Epithelial cell of proximal tubule (primary cell): ENCODE results near the gene TPCN1. TPM values are rescaled to one million over a fixed set of nuclear protein-coding genes. Genes with fewer than 3 reads are reported as not detected.

ENCODE experiments used
- DNase-seq: peaks from one replicate; pipeline ENCODE4 v3.0.0-alpha.2; 2011; ENCODE audit warnings: low read depth
- H3K4me3 ChIP-seq: 2 replicates; pipeline ENCODE4 v1.5.1; 2011; ENCODE audit warnings: low read depth, mild to moderate bottlenecking, low read length
- CTCF ChIP-seq: conservative IDR thresholded peaks from 2 replicates; pipeline ENCODE4 v1.5.1; 2012; ENCODE audit warnings: low read depth, mild to moderate bottlenecking, low read length
- total RNA-seq: library from RNA; depleted of rRNA; stranded (reverse); fragments of >200 nt; gene quantifications from 2 replicates; pipeline ENCODE4 v1.2.3, GENCODE V29; 2015

The TPCN1 gene
- total RNA-seq, 1 donor from 2014 or later, result 32.0 TPM

DNA sequence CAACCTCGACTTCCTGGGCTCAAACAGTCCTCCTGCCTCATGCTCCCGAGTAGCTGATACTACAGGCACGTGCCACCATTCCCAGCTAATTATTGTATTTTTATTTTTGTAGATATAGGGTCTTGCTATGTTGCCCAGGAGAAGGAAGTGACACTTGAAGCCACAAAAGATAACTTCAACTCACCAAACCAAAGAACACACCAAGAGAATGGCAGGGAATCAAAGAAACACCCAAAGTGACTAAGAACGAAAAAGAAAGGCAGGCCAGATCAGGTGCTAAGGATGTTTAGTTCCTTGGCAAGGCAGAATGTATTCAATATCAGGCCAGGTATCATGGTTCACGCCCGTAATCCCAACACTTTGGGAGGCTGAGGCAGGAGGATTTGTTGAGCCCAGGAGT is 10.1 kb upstream of the TPCN1 start:
- no peak for DNase-seq
- no peak for TF ChIP-seq CTCF

DNA sequence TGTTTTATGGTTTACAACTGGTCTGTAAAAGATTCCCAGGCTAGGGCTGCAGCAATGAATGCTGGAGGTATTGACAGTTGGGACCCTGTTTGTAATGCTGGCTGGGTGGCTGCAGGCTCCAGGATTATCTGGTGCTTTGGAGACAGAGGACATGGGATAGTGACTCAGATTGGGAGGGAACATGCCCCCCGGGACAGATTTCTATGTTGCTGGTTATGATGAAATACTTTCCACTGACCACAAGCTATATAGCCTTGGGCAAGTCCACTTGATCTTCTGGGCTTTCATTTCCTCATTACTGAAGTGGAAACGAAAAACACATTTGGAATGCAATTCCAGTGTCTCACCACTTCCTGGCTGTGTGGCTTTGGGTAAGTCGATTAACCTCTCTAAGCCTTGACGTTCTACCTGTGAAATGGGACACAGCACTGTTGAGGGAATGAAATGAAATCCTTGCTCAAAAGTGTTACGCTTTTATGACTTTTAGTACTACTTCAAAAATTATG is 6.3 kb upstream of the TPCN1 start:
- TF ChIP-seq CTCF, result no peak
- peak; percentile 99 for DNase-seq

More for the DNA sequence above, 10.1 kb upstream of the TPCN1 start:
- no peak overlapping the region for H3K4me3 ChIP-seq

GRCh38 chr12:113216027-113216426 is 5.2 kb upstream of the TPCN1 start:
- no peak for DNase-seq
- no peak for TF ChIP-seq CTCF
- no peak overlapping the region for H3K4me3 ChIP-seq

More for the DNA sequence above, 6.3 kb upstream of the TPCN1 start:
- no peak overlapping the region for H3K4me3 ChIP-seq

DNA sequence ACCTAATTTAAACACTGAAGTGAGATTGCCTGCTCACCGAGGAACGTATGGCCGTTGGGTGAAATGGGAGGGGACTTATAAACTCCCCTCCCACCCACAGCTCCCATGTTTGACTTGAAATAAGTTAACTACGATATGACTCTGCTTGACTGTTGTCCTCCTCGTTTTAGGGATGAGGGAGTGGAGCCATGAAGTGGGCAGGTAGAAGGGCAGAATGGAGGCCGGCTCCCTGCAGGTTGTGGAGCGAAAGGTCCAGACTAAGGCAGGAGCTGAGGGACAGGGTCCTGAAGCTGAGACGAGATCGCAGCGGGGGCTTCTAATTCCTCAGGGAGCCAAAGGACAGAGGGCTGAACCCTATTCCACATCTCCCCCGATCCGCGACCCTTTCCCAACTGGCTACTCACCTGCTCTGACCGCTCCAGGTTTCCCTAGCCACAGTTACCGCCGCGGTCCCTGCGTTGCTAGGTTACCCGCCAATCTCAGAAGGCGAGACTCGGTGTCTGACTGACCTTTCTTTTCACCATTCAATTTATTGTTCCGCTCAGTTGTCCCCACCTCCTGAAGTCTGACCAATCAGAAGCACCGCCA is 577 bp upstream of the TPCN1 start:
- H3K4me3 ChIP-seq, result peak overlapping the region; percentile 69
- no peak for TF ChIP-seq CTCF
- DNase-seq, result no peak

- peak overlapping the region; percentile 90 for H3K4me3 ChIP-seq
- no peak for DNase-seq
- TF ChIP-seq CTCF, result no peak
Measured at GRCh38 chr12:113221997-113222729, 899 bp downstream of the TPCN1 start.

- TF ChIP-seq CTCF, result no peak
- H3K4me3 ChIP-seq, result peak overlapping the region; percentile 90
- peak; percentile 97 for DNase-seq
Measured at GRCh38 chr12:113222730-113223531, 1.7 kb downstream of the TPCN1 start.
